Inferior parietal cortex (tissue), 1 donor: Measurements from ENCODE around the gene PRPF18.

Source experiments
- DNase-seq: peaks from one replicate; pipeline ENCODE4 v3.0.0-alpha.2; 2016; ENCODE audit errors: extremely low spot score

The PRPF18 gene

GRCh38 chr10:13604357-13605040 lies 17.7 kb downstream of the PRPF18 start:
- no peak for DNase-seq

- no peak for DNase-seq
Observed at GRCh38 chr10:13608246-13608853, 21.6 kb downstream of the PRPF18 start.

GRCh38 chr10:13612654-13613373 lies 26.0 kb downstream of the PRPF18 start:
- DNase-seq = no peak

- DNase-seq = peak; percentile 63
Observed at GRCh38 chr10:13613519-13613918, 26.8 kb downstream of the PRPF18 start.

GRCh38 chr10:13614530-13615332 lies 28.0 kb downstream of the PRPF18 start:
- no peak for DNase-seq

- DNase-seq = no peak
Observed at GRCh38 chr10:13615650-13616300, 29.0 kb downstream of the PRPF18 start.

GRCh38 chr10:13617116-13617515 lies 30.4 kb downstream of the PRPF18 start:
- DNase-seq = no peak

- DNase-seq = no peak
Observed at GRCh38 chr10:13621931-13622330, 35.2 kb downstream of the PRPF18 start.

GRCh38 chr10:13624630-13625029 lies 37.9 kb downstream of the PRPF18 start:
- DNase-seq = no peak

GRCh38 chr10:13627459-13628310 lies 40.9 kb downstream of the PRPF18 start:
- DNase-seq = no peak

- no peak for DNase-seq
Observed at GRCh38 chr10:13628661-13629060, 41.9 kb downstream of the PRPF18 start.

GRCh38 chr10:13629116-13629515 lies 42.4 kb downstream of the PRPF18 start:
- DNase-seq = no peak

GRCh38 chr10:13630231-13630630 lies 43.5 kb downstream of the PRPF18 start:
- no peak for DNase-seq

GRCh38 chr10:13631594-13631993 lies 44.8 kb downstream of the PRPF18 start:
- no peak for DNase-seq

- DNase-seq = no peak
Observed at GRCh38 chr10:13632440-13632839, 45.7 kb downstream of the PRPF18 start.

- no peak for DNase-seq
Observed at GRCh38 chr10:13632884-13633440, 46.2 kb downstream of the PRPF18 start.

- no peak for DNase-seq
Observed at GRCh38 chr10:13633689-13634088, 46.9 kb downstream of the PRPF18 start.

GRCh38 chr10:13634207-13634606 lies 47.4 kb downstream of the PRPF18 start:
- DNase-seq = no peak

- no peak for DNase-seq
Observed at GRCh38 chr10:13636776-13637175, 50.0 kb downstream of the PRPF18 start.

- DNase-seq = no peak
Observed at GRCh38 chr10:13637303-13637856, 50.6 kb downstream of the PRPF18 start.
